Astrocyte (in vitro differentiated cells and primary cell): ENCODE data around the gene UVSSA. TPM values are rescaled to one million over a fixed set of nuclear protein-coding genes. Genes with fewer than 3 reads are reported as not detected.

ENCODE experiments used
- DNase-seq: peaks from one replicate; pipeline ENCODE4 v3.0.0-alpha.2; 2010; ENCODE audit warnings: low read depth
- FAIRE-seq: peaks from 2 replicates; lab custom pipeline; 2011; peaks lifted over from hg19 to GRCh38; lab: Jason Lieb, UNC
- H2AFZ ChIP-seq: 2 replicates; pipeline ENCODE4 v1.6.0; 2012; ENCODE audit warnings: low read depth, low read length, inconsistent platforms
- H3K27ac ChIP-seq: 2 replicates; pipeline ENCODE4 v1.5.1; 2011; ENCODE audit warnings: low read depth, low read length, inconsistent platforms
- H3K27me3 ChIP-seq: 2 replicates; pipeline ENCODE4 v1.6.0; 2011; ENCODE audit warnings: low read length, inconsistent platforms; ENCODE audit not compliant: insufficient read depth
- H3K36me3 ChIP-seq: 2 replicates; pipeline ENCODE4 v1.5.1; 2011; ENCODE audit warnings: low read length, inconsistent platforms; ENCODE audit not compliant: insufficient read depth
- H3K4me1 ChIP-seq: 2 replicates; pipeline ENCODE4 v1.5.1; 2011; ENCODE audit warnings: low read length, inconsistent platforms; ENCODE audit not compliant: insufficient read depth
- H3K4me2 ChIP-seq: 2 replicates; pipeline ENCODE4 v1.6.0; 2012; ENCODE audit warnings: low read length, inconsistent platforms
- H3K4me3 ChIP-seq: 2 replicates; pipeline ENCODE4 v1.5.1; 2011; ENCODE audit warnings: low read depth, mild to moderate bottlenecking, low read length, inconsistent platforms; ENCODE audit not compliant: insufficient read depth
- H3K79me2 ChIP-seq: 2 replicates; pipeline ENCODE4 v1.6.0; 2012; ENCODE audit warnings: mild to moderate bottlenecking, low read length, inconsistent platforms; ENCODE audit not compliant: insufficient read depth
- H3K9ac ChIP-seq: 2 replicates; pipeline ENCODE4 v1.6.0; 2012; ENCODE audit warnings: mild to moderate bottlenecking, low read length, inconsistent platforms
- H3K9me3 ChIP-seq: 2 replicates; pipeline ENCODE4 v1.5.1; 2012; ENCODE audit warnings: low read depth, mild to moderate bottlenecking, low read length, inconsistent platforms; ENCODE audit not compliant: insufficient read depth
- H4K20me1 ChIP-seq: 2 replicates; pipeline ENCODE4 v1.6.0; 2012; ENCODE audit warnings: low read length, inconsistent platforms; ENCODE audit not compliant: insufficient read depth
- H3K27ac Mint-ChIP-seq: one replicate; pipeline ENCODE4 v1.8.0; 2021; ENCODE audit warnings: mild to moderate bottlenecking, mixed read lengths; ENCODE audit not compliant: unreplicated experiment
- H3K27me3 Mint-ChIP-seq: one replicate; pipeline ENCODE4 v1.8.0; 2021; ENCODE audit warnings: low read depth, mixed read lengths; ENCODE audit not compliant: unreplicated experiment
- H3K36me3 Mint-ChIP-seq: one replicate; pipeline ENCODE4 v1.8.0; 2021; ENCODE audit warnings: low read depth, mixed read lengths; ENCODE audit not compliant: unreplicated experiment
- H3K4me1 Mint-ChIP-seq: one replicate; pipeline ENCODE4 v1.8.0; 2021; ENCODE audit warnings: low read depth, mixed read lengths; ENCODE audit not compliant: unreplicated experiment
- H3K4me3 Mint-ChIP-seq: one replicate; pipeline ENCODE4 v1.8.0; 2021; ENCODE audit warnings: mild to moderate bottlenecking, moderate library complexity, mixed read lengths; ENCODE audit not compliant: unreplicated experiment
- H3K9me3 Mint-ChIP-seq: one replicate; pipeline ENCODE4 v1.8.0; 2021; ENCODE audit warnings: mild to moderate bottlenecking, mixed read lengths; ENCODE audit not compliant: unreplicated experiment
- EZH2 ChIP-seq: IDR thresholded peaks from 2 replicates; pipeline ENCODE4 v1.6.1; 2012; ENCODE audit warnings: mild to moderate bottlenecking, low read length, inconsistent platforms; ENCODE audit not compliant: insufficient read depth
- total RNA-seq: library from RNA; stranded (reverse); gene quantifications from 2 replicates; pipeline ENCODE4 v1.2.1, GENCODE V29; 2021
- TF ChIP-seq, protein P1 (sequence below): IDR thresholded peaks from 2 replicates; pipeline ENCODE4 v1.5.1; 2011; ENCODE audit warnings: low read depth, mild to moderate bottlenecking, inconsistent platforms, low read length, moderate library complexity; ENCODE audit not compliant: insufficient read depth

Gene UVSSA
- total RNA-seq, 1 donor from 2014 or later = 14.8 TPM

GRCh38 chr4:1414831-1415680 is 68.0 kb downstream of the UVSSA start:
- H3K27me3 Mint-ChIP-seq = peaks cover 66% of the 10 kb centered on the region
- H3K27ac Mint-ChIP-seq = no peak overlapping the region
- Histone ChIP-seq H3K4me1 (no peaks in the 10 kb centered on the region), H3K9ac (no peak overlapping the region), H2AFZ (no peak overlapping the region), H3K4me2 (no peak overlapping the region), H3K79me2 (no peaks in the 10 kb centered on the region), H3K36me3 (no peaks in the 10 kb centered on the region), H3K27me3 (peaks cover 24% of the 10 kb centered on the region), H3K9me3 (no peaks in the 10 kb centered on the region), H4K20me1 (peaks cover 8% of the 10 kb centered on the region), H3K27ac (no peak overlapping the region), H3K4me3 (no peak overlapping the region)
- DNase-seq = no peak
- no peak overlapping the region for H3K4me3 Mint-ChIP-seq
- TF ChIP-seq, protein P1, sequence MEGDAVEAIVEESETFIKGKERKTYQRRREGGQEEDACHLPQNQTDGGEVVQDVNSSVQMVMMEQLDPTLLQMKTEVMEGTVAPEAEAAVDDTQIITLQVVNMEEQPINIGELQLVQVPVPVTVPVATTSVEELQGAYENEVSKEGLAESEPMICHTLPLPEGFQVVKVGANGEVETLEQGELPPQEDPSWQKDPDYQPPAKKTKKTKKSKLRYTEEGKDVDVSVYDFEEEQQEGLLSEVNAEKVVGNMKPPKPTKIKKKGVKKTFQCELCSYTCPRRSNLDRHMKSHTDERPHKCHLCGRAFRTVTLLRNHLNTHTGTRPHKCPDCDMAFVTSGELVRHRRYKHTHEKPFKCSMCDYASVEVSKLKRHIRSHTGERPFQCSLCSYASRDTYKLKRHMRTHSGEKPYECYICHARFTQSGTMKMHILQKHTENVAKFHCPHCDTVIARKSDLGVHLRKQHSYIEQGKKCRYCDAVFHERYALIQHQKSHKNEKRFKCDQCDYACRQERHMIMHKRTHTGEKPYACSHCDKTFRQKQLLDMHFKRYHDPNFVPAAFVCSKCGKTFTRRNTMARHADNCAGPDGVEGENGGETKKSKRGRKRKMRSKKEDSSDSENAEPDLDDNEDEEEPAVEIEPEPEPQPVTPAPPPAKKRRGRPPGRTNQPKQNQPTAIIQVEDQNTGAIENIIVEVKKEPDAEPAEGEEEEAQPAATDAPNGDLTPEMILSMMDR = no peak
- TF ChIP-seq EZH2 = peak; percentile 41
- no peaks in the 10 kb centered on the region for H3K36me3 Mint-ChIP-seq
- H3K9me3 Mint-ChIP-seq = no peaks in the 10 kb centered on the region
- no peak for FAIRE-seq
- no peaks in the 10 kb centered on the region for H3K4me1 Mint-ChIP-seq

- no peak overlapping the region for H3K4me2 ChIP-seq
- H3K27me3 ChIP-seq = peaks cover 24% of the 10 kb centered on the region
- H3K4me3 Mint-ChIP-seq = no peak overlapping the region
- H3K27ac ChIP-seq = no peak overlapping the region
- peaks cover 67% of the 10 kb centered on the region for H3K27me3 Mint-ChIP-seq
- no peaks in the 10 kb centered on the region for H3K9me3 Mint-ChIP-seq
- H3K4me3 ChIP-seq = no peak overlapping the region
- H2AFZ ChIP-seq = no peak overlapping the region
- FAIRE-seq (no peak), DNase-seq (no peak)
- peaks cover 8% of the 10 kb centered on the region for H4K20me1 ChIP-seq
- TF ChIP-seq, protein P1 = no peak
- TF ChIP-seq EZH2 = no peak
- no peaks in the 10 kb centered on the region for H3K36me3 Mint-ChIP-seq
- H3K9ac ChIP-seq = no peak overlapping the region
- no peaks in the 10 kb centered on the region for H3K4me1 ChIP-seq
- H3K27ac Mint-ChIP-seq = no peak overlapping the region
- H3K36me3 ChIP-seq = no peaks in the 10 kb centered on the region
- no peaks in the 10 kb centered on the region for H3K9me3 ChIP-seq
- no peaks in the 10 kb centered on the region for H3K4me1 Mint-ChIP-seq
- no peaks in the 10 kb centered on the region for H3K79me2 ChIP-seq
Observed at GRCh38 chr4:1415681-1415981, 68.6 kb downstream of the UVSSA start.
